D721Med (cell line): ENCODE results near the gene SLC22A8.

ENCODE experiments used
- DNase-seq: peaks from one replicate; pipeline ENCODE4 v3.0.0; 2011; ENCODE audit warnings: low spot score; ENCODE audit not compliant: insufficient read length
- FAIRE-seq: peaks from 2 replicates; lab custom pipeline; 2011; peaks lifted over from hg19 to GRCh38; lab: Jason Lieb, UNC
- CTCF ChIP-seq: IDR thresholded peaks from 2 replicates; pipeline ENCODE4 v1.5.1; 2012; ENCODE audit warnings: mild to moderate bottlenecking, control low read depth; ENCODE audit not compliant: insufficient read depth; ENCODE audit errors: missing control alignments

Gene SLC22A8

GRCh38 chr11:63020671-63021291, 5.1 kb upstream of the SLC22A8 start:
- FAIRE-seq = no peak
- no peak for DNase-seq
- peak; percentile 60 for TF ChIP-seq CTCF

- FAIRE-seq = no peak
- DNase-seq = no peak
- no peak for TF ChIP-seq CTCF
Measured at GRCh38 chr11:63019506-63019905, 3.9 kb upstream of the SLC22A8 start.

GRCh38 chr11:63017306-63017974, 1.8 kb upstream of the SLC22A8 start:
- FAIRE-seq (no peak), DNase-seq (no peak)
- no peak for TF ChIP-seq CTCF

- no peak for TF ChIP-seq CTCF
- no peak for FAIRE-seq
Measured at GRCh38 chr11:63014408-63015055, 1.1 kb downstream of the SLC22A8 start.

GRCh38 chr11:63012839-63013238, 2.8 kb downstream of the SLC22A8 start:
- FAIRE-seq (no peak), DNase-seq (no peak)
- no peak for TF ChIP-seq CTCF

More at GRCh38 chr11:63014408-63015055, 1.1 kb downstream of the SLC22A8 start:
- DNase-seq = no peak

GRCh38 chr11:63012430-63012829, 3.2 kb downstream of the SLC22A8 start:
- no peak for DNase-seq
- FAIRE-seq = no peak

More at GRCh38 chr11:63012430-63012829, 3.2 kb downstream of the SLC22A8 start:
- no peak for TF ChIP-seq CTCF
